ENCODE data around the gene SNX21.

SNX21 gene

GRCh38 chr20:45857114-45857881, 23.7 kb downstream of the SNX21 start, which contains the start of the genes ACOT8 and ZSWIM3:
Gene ACOT8, minus strand, starts transcription at chr20:45857392. Its CDS starts 77 bp downstream, at chr20:45857315.
Gene ZSWIM3, plus strand, starts transcription at chr20:45857614. Its CDS starts 212 bp downstream, at chr20:45857826.
- peak; percentile 100 for DNase-seq (ENCODE audit: low read depth, low spot score)
- in situ Hi-C loops (cut with HindIII; ENCODE audit: low sequenced_read_pairs), result no loop called here
- TF ChIP-seq CTCF (IDR thresholded peaks at IDR 0.05; ENCODE audit: low read depth, low read length), result no peak
- H3K4me3 ChIP-seq (ENCODE audit: low read depth, low read length), result peak within 1 kb of the TSS; percentile 79

GRCh38 chr20:45857882-45858216, 24.2 kb downstream of the SNX21 start:
- peak overlapping the region; percentile 79 for H3K4me3 ChIP-seq (ENCODE audit: low read depth, low read length)
- in situ Hi-C loops (cut with HindIII; ENCODE audit: low sequenced_read_pairs), result no loop called here
- TF ChIP-seq CTCF (IDR thresholded peaks at IDR 0.05; ENCODE audit: low read depth, low read length), result no peak
- no peak for DNase-seq (ENCODE audit: low read depth, low spot score)

GRCh38 chr20:45859916-45860315, 26.3 kb downstream of the SNX21 start:
- H3K4me3 ChIP-seq (ENCODE audit: low read depth, low read length), result no peak overlapping the region
- in situ Hi-C loops (cut with HindIII; ENCODE audit: low sequenced_read_pairs), result no loop called here
- TF ChIP-seq CTCF (IDR thresholded peaks at IDR 0.05; ENCODE audit: low read depth, low read length), result no peak
- DNase-seq (ENCODE audit: low read depth, low spot score), result no peak

- in situ Hi-C loops (cut with HindIII; ENCODE audit: low sequenced_read_pairs), result no loop called here
- H3K4me3 ChIP-seq (ENCODE audit: low read depth, low read length), result no peak overlapping the region
- no peak for DNase-seq (ENCODE audit: low read depth, low spot score)
- no peak for TF ChIP-seq CTCF (IDR thresholded peaks at IDR 0.05; ENCODE audit: low read depth, low read length)
These were observed 27.1 kb downstream of the SNX21 start for GRCh38 chr20:45860560-45861220.

GRCh38 chr20:45861221-45862075, 27.8 kb downstream of the SNX21 start:
- TF ChIP-seq CTCF (IDR thresholded peaks at IDR 0.05; ENCODE audit: low read depth, low read length), result no peak
- H3K4me3 ChIP-seq (ENCODE audit: low read depth, low read length), result no peak overlapping the region
- in situ Hi-C loops (cut with HindIII; ENCODE audit: low sequenced_read_pairs), result no loop called here
- no peak for DNase-seq (ENCODE audit: low read depth, low spot score)
